GM13976 (cell line): ENCODE results near the gene MRPL2.

ENCODE experiments used
- DNase-seq: peaks from one replicate; pipeline ENCODE4 v3.0.0; 2012; ENCODE audit warnings: low spot score
- CTCF ChIP-seq: IDR thresholded peaks from 2 replicates; pipeline ENCODE4 v1.5.1; 2012; ENCODE audit warnings: borderline replicate concordance, mild to moderate bottlenecking; ENCODE audit not compliant: insufficient read depth; ENCODE audit errors: extremely low read depth, missing control alignments, control extremely low read depth
- in situ Hi-C: fragments of 300-500 bp; cut with MboI; formaldehyde crosslinking; loops from one replicate; pipeline ENCODE4 v1.12.0; 2022; ENCODE audit warnings: low sequenced_read_pairs, mixed read lengths, inconsistent platforms; ENCODE audit not compliant: unreplicated experiment

The MRPL2 gene

GRCh38 chr6:43035495-43036194 lies 23.6 kb downstream of the MRPL2 start:
- in situ Hi-C loops = no loop called here
- DNase-seq = no peak
- no peak for TF ChIP-seq CTCF

GRCh38 chr6:43034190-43034525 lies 25.1 kb downstream of the MRPL2 start:
- DNase-seq = no peak
- TF ChIP-seq CTCF = no peak
- in situ Hi-C loops = no loop called here

- no peak for DNase-seq
- in situ Hi-C loops = no loop called here
- TF ChIP-seq CTCF = no peak
Observed at GRCh38 chr6:43033496-43034189, 25.6 kb downstream of the MRPL2 start.

- no peak for TF ChIP-seq CTCF
- no peak for DNase-seq
- in situ Hi-C loops = no loop called here
Observed at GRCh38 chr6:43032326-43032725, 26.9 kb downstream of the MRPL2 start.

GRCh38 chr6:43029120-43029519 lies 30.1 kb downstream of the MRPL2 start:
- no peak for TF ChIP-seq CTCF
- in situ Hi-C loops = no loop called here
- no peak for DNase-seq

- no peak for TF ChIP-seq CTCF
- DNase-seq = no peak
- in situ Hi-C loops = no loop called here
Observed at GRCh38 chr6:43026365-43026764, 32.9 kb downstream of the MRPL2 start.

- TF ChIP-seq CTCF = no peak
- DNase-seq = no peak
- in situ Hi-C loops = no loop called here
Observed at GRCh38 chr6:43024436-43024835, 34.8 kb downstream of the MRPL2 start.
